K562 (cell line): Measurements from ENCODE around the gene TRAPPC2L. TPM values are rescaled to one million over a fixed set of nuclear protein-coding genes. Genes with fewer than 3 reads are reported as not detected.

Experiments
- ATF6 ChIP-seq: sonication (generic); formaldehyde crosslinking; IDR thresholded peaks from 2 replicates; pipeline ENCODE4 v1.4.0; 2020; ENCODE audit warnings: mild to moderate bottlenecking, missing genetic modification reagents
- CREB1 ChIP-seq, 2 experiments: sonication (generic) in 1 of 2; formaldehyde crosslinking in 1 of 2; IDR thresholded peaks; 2 replicates each; pipeline versions ENCODE4 v1.6.1 to v1.8.0; 2012 to 2022; ENCODE audit warnings: inconsistent platforms in 1 of 2, mild to moderate bottlenecking in 1 of 2, missing genetic modification reagents in 1 of 2, moderate library complexity in 1 of 2
- E2F3 ChIP-seq: fragments of 250-450 bp; sonication (Bioruptor Pico); IDR thresholded peaks from 2 replicates; pipeline ENCODE4 v1.4.0; 2020; ENCODE audit warnings: mild to moderate bottlenecking
- ERF ChIP-seq: fragments of 450-650 bp; formaldehyde crosslinking; IDR thresholded peaks from 2 replicates; pipeline ENCODE4 v1.4.0; 2020; ENCODE audit warnings: mild to moderate bottlenecking, mixed read lengths
- ESRRA ChIP-seq: fragments of 450-650 bp; IDR thresholded peaks from 2 replicates; pipeline ENCODE4 v1.6.1; 2014; ENCODE audit warnings: low read depth, mild to moderate bottlenecking, moderate library complexity, borderline replicate concordance
- HMGN3 ChIP-seq: IDR thresholded peaks from 2 replicates; pipeline ENCODE4 v1.6.1; 2011; ENCODE audit warnings: borderline replicate concordance, low read depth, mild to moderate bottlenecking, mixed read lengths, low read length; ENCODE audit not compliant: insufficient read length; ENCODE audit errors: extremely low read depth
- IRF1 ChIP-seq: sonication (generic); formaldehyde crosslinking; IDR thresholded peaks from 2 replicates; pipeline ENCODE4 v1.8.0; 2022; ENCODE audit warnings: missing genetic modification reagents, mild to moderate bottlenecking, borderline replicate concordance
- KDM4B ChIP-seq, 2 experiments: fragments of 450-650 bp in 1 of 2; sonication (generic) in 1 of 2; IDR thresholded peaks; 2 replicates each; pipeline ENCODE4 v1.6.1; 2016 to 2017; ENCODE audit warnings: borderline replicate concordance in 2 of 2, antibody characterized with exemption in 1 of 2, low read depth in 1 of 2, mild to moderate bottlenecking in 1 of 2
- NELFE ChIP-seq: IDR thresholded peaks from 2 replicates; pipeline ENCODE4 v1.6.1; 2011; ENCODE audit warnings: mild to moderate bottlenecking; ENCODE audit not compliant: insufficient read depth, insufficient read length
- NR1H2 ChIP-seq: sonication (generic); formaldehyde crosslinking; IDR thresholded peaks from 2 replicates; pipeline ENCODE4 v1.4.0; 2020; ENCODE audit warnings: mild to moderate bottlenecking, missing genetic modification reagents
- PML ChIP-seq: IDR thresholded peaks from 2 replicates; pipeline ENCODE4 v1.6.1; 2012; ENCODE audit warnings: low read length, inconsistent platforms
- RAD21 ChIP-seq, 2 experiments: fragments of 250-450 bp in 1 of 2; fragments of 450-650 bp in 1 of 2; sonication (Bioruptor Pico) in 1 of 2; formaldehyde crosslinking in 1 of 2; IDR thresholded peaks in 1 of 2; conservative IDR thresholded peaks in 1 of 2; 2 replicates each; pipeline versions ENCODE4 v1.4.0 to v1.8.0; 2020 to 2022; ENCODE audit warnings: mild to moderate bottlenecking in 2 of 2, moderate library complexity in 1 of 2
- RFX7 ChIP-seq: fragments of 250-450 bp; sonication (Bioruptor Pico); IDR thresholded peaks from 2 replicates; pipeline ENCODE4 v1.5.1; 2021; ENCODE audit warnings: mild to moderate bottlenecking
- TAF15 ChIP-seq: fragments of 200-400 bp; formaldehyde crosslinking; IDR thresholded peaks from 2 replicates; pipeline ENCODE4 v1.6.1; 2017; ENCODE audit warnings: mild to moderate bottlenecking, low read depth, low read length, moderate library complexity
- TCF3 ChIP-seq: sonication (generic); formaldehyde crosslinking; IDR thresholded peaks from 2 replicates; pipeline ENCODE4 v1.4.0; 2020; ENCODE audit warnings: mild to moderate bottlenecking, missing genetic modification reagents
- XRCC5 ChIP-seq: fragments of 200-400 bp; formaldehyde crosslinking; IDR thresholded peaks from 2 replicates; pipeline ENCODE4 v1.6.1; 2017; ENCODE audit warnings: low read depth, mild to moderate bottlenecking, low read length
- ZNF184 ChIP-seq: sonication (generic); formaldehyde crosslinking; IDR thresholded peaks from 2 replicates; pipeline ENCODE4 v1.5.0; 2020; ENCODE audit warnings: missing genetic modification reagents
- ZNF239 ChIP-seq: fragments of 250-450 bp; sonication (Bioruptor Pico); IDR thresholded peaks from 2 replicates; pipeline ENCODE4 v1.4.0; 2020; ENCODE audit warnings: mild to moderate bottlenecking
- ZNF655 ChIP-seq: fragments of 250-450 bp; sonication (Bioruptor Pico); IDR thresholded peaks from 2 replicates; pipeline ENCODE4 v1.5.0; 2021
- ZNF764 ChIP-seq: fragments of 250-450 bp; sonication (Bioruptor Pico); IDR thresholded peaks from 2 replicates; pipeline ENCODE4 v1.4.0; 2020; ENCODE audit warnings: low read depth, mild to moderate bottlenecking, moderate library complexity
- polyA plus RNA-seq, 8 experiments: library from polyadenylated mRNA; depleted of rRNA in 4 of 8; stranded (reverse) in 5 of 8; unstranded in 3 of 8; fragments of >200 nt; fragmentation: Nextera tagmentation in 2 of 8; fragmentation: Illumina TruSeq in 1 of 8; extraction: Ambion mirVana in 2 of 8; extraction: Trizol in 1 of 8; gene quantifications; 2 replicates each; pipeline versions ENCODE4 v1.2.1 to v1.2.3, GENCODE V29; 2011 to 2014; ENCODE audit warnings: inconsistent platforms in 1 of 8, missing spikeins in 1 of 8
- total RNA-seq, 7 experiments: library from RNA; depleted of rRNA in 6 of 7; stranded (reverse); fragments of >200 nt in 6 of 7; fragmentation: Illumina TruSeq in 2 of 7; extraction: Trizol in 2 of 7; gene quantifications; 2 replicates each; pipeline versions ENCODE4 v1.2.1 to v1.2.3, GENCODE V29; 2011 to 2021; ENCODE audit warnings: low replicate concordance in 1 of 7
- TF ChIP-seq, protein P1 (sequence below): fragments of 450-650 bp; IDR thresholded peaks from 2 replicates; pipeline ENCODE4 v1.7.0; 2016; ENCODE audit warnings: borderline replicate concordance

TRAPPC2L gene
- total and polyA plus RNA-seq, 9 of the 15 experiments (the other 6 are each of a cell fraction or from before 2014, with no cell fraction given): 60.4 to 398 (median 97.5) TPM

DNA sequence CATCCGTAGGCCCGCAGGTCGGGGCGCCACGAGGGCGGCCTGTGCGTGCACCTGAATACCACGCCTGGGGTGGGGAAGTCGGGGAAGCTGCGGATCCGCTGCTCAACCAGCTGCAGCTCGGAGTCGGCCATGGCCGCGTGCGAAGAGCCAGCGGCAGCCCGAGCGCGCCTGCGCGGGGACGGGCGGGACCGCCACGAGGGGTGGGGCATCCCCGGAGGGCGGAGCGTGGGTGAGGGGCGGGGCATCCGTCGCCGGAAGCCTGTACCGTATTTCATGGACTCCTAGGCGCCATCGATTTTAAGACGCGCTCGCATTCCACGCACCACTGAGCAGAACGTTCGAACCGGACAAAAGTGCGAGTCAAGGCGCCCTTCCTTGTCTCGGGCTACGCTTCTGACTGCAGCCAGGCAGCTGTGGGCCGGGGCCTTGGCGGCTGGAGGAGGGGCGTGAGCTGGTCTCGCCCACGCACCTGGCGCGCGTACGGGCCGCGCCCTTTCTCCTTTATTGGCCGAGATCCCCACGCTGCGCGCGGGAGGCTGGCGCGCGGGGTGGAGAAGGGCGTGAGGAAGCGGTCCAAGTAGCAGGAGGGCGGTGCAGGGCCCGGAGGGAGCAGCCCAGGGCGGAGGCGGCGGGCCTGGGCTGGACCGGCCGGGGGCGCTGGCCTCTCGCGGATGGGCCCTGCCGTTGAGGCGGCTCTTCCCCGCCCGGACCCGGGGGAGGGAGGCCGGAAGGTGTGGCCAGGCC lies 45.0 kb upstream of the TRAPPC2L start, which contains the start of gene APRT (continued):
- TF ChIP-seq ZNF655 (CRISPR knock-in tag) (no peak), XRCC5 (peak; percentile 63; the same call in 1 of the 2 replicates), ZNF184 (CRISPR knock-in tag) (no peak), E2F3 (peak; percentile 60; the same call in 1 of the 2 replicates), PML (peak; percentile 22; the same call in 1 of the 2 replicates), ATF6 (peak; percentile 83; the same call in 1 of the 2 replicates), TAF15 (no peak), RAD21 (CRISPR knock-in tag; conservative IDR thresholded peaks at IDR 0.05 in 1 of 2, IDR thresholded peaks at IDR 0.05 in 1 of 2) (peak; percentile 93 to 94), CREB1 (IDR thresholded peaks at IDR 0.05) (peak; percentile 48; the same call in 1 of the 2 replicates), CREB1 (CRISPR knock-in tag; IDR thresholded peaks at IDR 0.05) (peak; percentile 67; the same call in 1 of the 2 replicates), RFX7 (no peak), ESRRA (peak; percentile 53; the same call in 1 of the 2 replicates), ZNF239 (CRISPR knock-in tag) (no peak), TCF3 (CRISPR knock-in tag) (no peak), KDM4B (IDR thresholded peaks at IDR 0.05; ENCODE audit: borderline replicate concordance in 2 of 2, low read depth in 1 of 2) (0 out of 4 replicates have a peak, but pooled peaks of 1 of the 2 experiments have one; percentile 52), ERF (CRISPR knock-in tag) (no peak), ZNF764 (CRISPR knock-in tag) (no peak), HMGN3 (peak; percentile 89), NELFE (no peak), IRF1 (CRISPR knock-in tag) (no peak), NR1H2 (CRISPR knock-in tag) (0 out of 2 replicates have a peak, but pooled peaks have one; percentile 82)
- TF ChIP-seq, protein P1, sequence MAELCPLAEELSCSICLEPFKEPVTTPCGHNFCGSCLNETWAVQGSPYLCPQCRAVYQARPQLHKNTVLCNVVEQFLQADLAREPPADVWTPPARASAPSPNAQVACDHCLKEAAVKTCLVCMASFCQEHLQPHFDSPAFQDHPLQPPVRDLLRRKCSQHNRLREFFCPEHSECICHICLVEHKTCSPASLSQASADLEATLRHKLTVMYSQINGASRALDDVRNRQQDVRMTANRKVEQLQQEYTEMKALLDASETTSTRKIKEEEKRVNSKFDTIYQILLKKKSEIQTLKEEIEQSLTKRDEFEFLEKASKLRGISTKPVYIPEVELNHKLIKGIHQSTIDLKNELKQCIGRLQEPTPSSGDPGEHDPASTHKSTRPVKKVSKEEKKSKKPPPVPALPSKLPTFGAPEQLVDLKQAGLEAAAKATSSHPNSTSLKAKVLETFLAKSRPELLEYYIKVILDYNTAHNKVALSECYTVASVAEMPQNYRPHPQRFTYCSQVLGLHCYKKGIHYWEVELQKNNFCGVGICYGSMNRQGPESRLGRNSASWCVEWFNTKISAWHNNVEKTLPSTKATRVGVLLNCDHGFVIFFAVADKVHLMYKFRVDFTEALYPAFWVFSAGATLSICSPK: no peak
